K562 (cell line): ENCODE measurements around the gene MTFR2. TPM values are rescaled to one million over a fixed set of nuclear protein-coding genes. Genes with fewer than 3 reads are reported as not detected.
A peak's percentile ranks its signal among the peaks of the same experiment; 100 is the strongest.

ENCODE experiments used
- ARID2 ChIP-seq: fragments of 450-650 bp; IDR thresholded peaks from 2 replicates; pipeline ENCODE4 v1.6.1; 2017; ENCODE audit warnings: antibody characterized with exemption, mild to moderate bottlenecking
- ATF1 ChIP-seq, 2 experiments: fragments of 450-650 bp in 1 of 2; IDR thresholded peaks; 2 replicates each; pipeline ENCODE4 v1.6.1; 2016; ENCODE audit warnings: missing compliant biosample characterization in 1 of 2, missing genetic modification characterization in 1 of 2
- ATF3 ChIP-seq, 2 experiments: fragments of 450-650 bp in 1 of 2; sonication (generic) in 1 of 2; formaldehyde crosslinking in 1 of 2; IDR thresholded peaks in 1 of 2; conservative IDR thresholded peaks in 1 of 2; 2 replicates each; pipeline versions ENCODE4 v1.6.1 to v1.8.1; 2016 to 2023; ENCODE audit warnings: mild to moderate bottlenecking in 2 of 2, moderate library complexity in 2 of 2, inconsistent platforms in 1 of 2, missing genetic modification reagents in 1 of 2
- CREM ChIP-seq: IDR thresholded peaks from 2 replicates; pipeline ENCODE4 v1.6.1; 2014; ENCODE audit warnings: antibody characterized with exemption, low read depth
- ETV6 ChIP-seq, 3 experiments: fragments of 150-350 bp in 1 of 3; sonication (generic) in 1 of 3; formaldehyde crosslinking in 1 of 3; IDR thresholded peaks; 2 replicates each; pipeline versions ENCODE4 v1.6.1 to v1.8.0; 2014 to 2022; ENCODE audit warnings: borderline replicate concordance in 2 of 3, low read depth in 2 of 3, antibody characterized with exemption in 1 of 3, low read length in 1 of 3, mild to moderate bottlenecking in 1 of 3, missing genetic modification reagents in 1 of 3
- FOXO4 ChIP-seq: fragments of 450-650 bp; formaldehyde crosslinking; IDR thresholded peaks from 2 replicates; pipeline ENCODE4 v1.4.0; 2020; ENCODE audit warnings: mild to moderate bottlenecking, moderate library complexity
- GTF2E2 ChIP-seq: fragments of 200-800 bp; sonication (Bioruptor generic); IDR thresholded peaks from 2 replicates; pipeline ENCODE4 v1.6.1; 2016; ENCODE audit warnings: missing genetic modification characterization, missing compliant biosample characterization
- HSF4 ChIP-seq: fragments of 250-450 bp; sonication (Bioruptor Pico); IDR thresholded peaks from 2 replicates; pipeline ENCODE4 v2.1.2; 2022; ENCODE audit warnings: mild to moderate bottlenecking, moderate library complexity, borderline replicate concordance
- IRF1 ChIP-seq: sonication (generic); formaldehyde crosslinking; IDR thresholded peaks from 2 replicates; pipeline ENCODE4 v1.8.0; 2022; ENCODE audit warnings: missing genetic modification reagents, mild to moderate bottlenecking, borderline replicate concordance
- SMC3 ChIP-seq: conservative IDR thresholded peaks from 2 replicates; pipeline ENCODE4 v1.6.1; 2011; ENCODE audit warnings: low read depth, low read length, improper control_type of control experiment; ENCODE audit not compliant: insufficient read depth
- TOE1 ChIP-seq, 2 experiments: fragments of 450-650 bp in 1 of 2; sonication (generic) in 1 of 2; formaldehyde crosslinking in 1 of 2; IDR thresholded peaks; 2 replicates each; pipeline versions ENCODE4 v1.7.1 to v1.8.0; 2016 to 2022; ENCODE audit warnings: borderline replicate concordance in 2 of 2, mild to moderate bottlenecking in 2 of 2, antibody characterized with exemption in 1 of 2, inconsistent platforms in 1 of 2, low read depth in 1 of 2, missing genetic modification reagents in 1 of 2, moderate library complexity in 1 of 2
- TRIM25 ChIP-seq: fragments of 450-650 bp; IDR thresholded peaks from 2 replicates; pipeline ENCODE4 v1.7.0; 2016; ENCODE audit warnings: borderline replicate concordance
- ZNF253 ChIP-seq: fragments of 250-450 bp; sonication (Bioruptor Pico); conservative IDR thresholded peaks from 2 replicates; pipeline ENCODE4 v1.6.1; 2021; ENCODE audit warnings: mild to moderate bottlenecking
- ZNF395 ChIP-seq: fragments of 200-800 bp; sonication (Bioruptor generic); IDR thresholded peaks from 2 replicates; pipeline ENCODE4 v1.6.1; 2017; ENCODE audit warnings: missing genetic modification characterization, missing compliant biosample characterization
- ZNF639 ChIP-seq, 2 experiments: fragments of 200-800 bp in 1 of 2; sonication (Bioruptor generic) in 1 of 2; sonication (generic) in 1 of 2; formaldehyde crosslinking in 1 of 2; IDR thresholded peaks in 1 of 2; conservative IDR thresholded peaks in 1 of 2; 2 replicates each; pipeline versions ENCODE4 v1.5.0 to v1.6.1; 2016 to 2020; ENCODE audit warnings: missing compliant biosample characterization in 1 of 2, missing genetic modification characterization in 1 of 2, missing genetic modification reagents in 1 of 2
- polyA plus RNA-seq, 8 experiments: library from polyadenylated mRNA; depleted of rRNA in 4 of 8; stranded (reverse) in 5 of 8; unstranded in 3 of 8; fragments of >200 nt; fragmentation: Nextera tagmentation in 2 of 8; fragmentation: Illumina TruSeq in 1 of 8; extraction: Ambion mirVana in 2 of 8; extraction: Trizol in 1 of 8; gene quantifications; 2 replicates each; pipeline versions ENCODE4 v1.2.1 to v1.2.3, GENCODE V29; 2011 to 2014; ENCODE audit warnings: inconsistent platforms in 1 of 8, missing spikeins in 1 of 8
- total RNA-seq, 7 experiments: library from RNA; depleted of rRNA in 6 of 7; stranded (reverse); fragments of >200 nt in 6 of 7; fragmentation: Illumina TruSeq in 2 of 7; extraction: Trizol in 2 of 7; gene quantifications; 2 replicates each; pipeline versions ENCODE4 v1.2.1 to v1.2.3, GENCODE V29; 2011 to 2021; ENCODE audit warnings: low replicate concordance in 1 of 7

MTFR2 gene
- total and polyA plus RNA-seq, 9 of the 15 experiments (the other 6 are each of a cell fraction or from before 2014, with no cell fraction given), result 10.1 to 63.3 (median 45.9) TPM

GRCh38 chr6:136226027-136226673 lies 24.0 kb downstream of the MTFR2 start (continued):
- TF ChIP-seq SMC3 (peak; percentile 92), TRIM25 (no peak), IRF1 (CRISPR knock-in tag) (no peak), TOE1 (IDR thresholded peaks at IDR 0.05; ENCODE audit: borderline replicate concordance) (0 out of 2 replicates have a peak, but pooled peaks have one; percentile 30), TOE1 (CRISPR knock-in tag; IDR thresholded peaks at IDR 0.05; ENCODE audit: borderline replicate concordance, low read depth) (no peak), ETV6 (IDR thresholded peaks at IDR 0.05; ENCODE audit: borderline replicate concordance in 1 of 2, low read depth in 2 of 2, low read length in 1 of 2) (no peak), ETV6 (CRISPR knock-in tag; IDR thresholded peaks at IDR 0.05; ENCODE audit: borderline replicate concordance) (no peak), ZNF639 (CRISPR knock-in tag; conservative IDR thresholded peaks at IDR 0.05 in 1 of 2, IDR thresholded peaks at IDR 0.05 in 1 of 2) (0 out of 4 replicates have a peak, but pooled peaks of 1 of the 2 experiments have one; percentile 3), ZNF253 (CRISPR knock-in tag) (no peak), FOXO4 (CRISPR knock-in tag) (no peak), ATF3 (IDR thresholded peaks at IDR 0.05) (no peak; the same call in 1 of the 2 replicates), ATF3 (CRISPR knock-in tag; conservative IDR thresholded peaks at IDR 0.05) (peak; percentile 67; the same call in 1 of the 2 replicates), GTF2E2 (tag) (peak; percentile 72; the same call in 1 of the 2 replicates), ATF1 (CRISPR knock-in tag; IDR thresholded peaks at IDR 0.05) (no peak), ATF1 (tag; IDR thresholded peaks at IDR 0.05) (peak; percentile 50), ZNF395 (CRISPR knock-in tag) (peak; percentile 27; the same call in 1 of the 2 replicates), HSF4 (no peak), CREM (0 out of 2 replicates have a peak, but pooled peaks have one; percentile 5), ARID2 (peak; percentile 72; the same call in 1 of the 2 replicates)
